HG03442 (cell line): ENCODE measurements around the gene SLC22A4.

Experiments
- ATAC-seq: cut with Tn5 transposase; IDR thresholded peaks from one replicate; pipeline ENCODE4 v1.9.1; 2021; ENCODE audit warnings: mild to moderate bottlenecking, moderate library complexity; ENCODE audit not compliant: unreplicated experiment

SLC22A4 gene

DNA sequence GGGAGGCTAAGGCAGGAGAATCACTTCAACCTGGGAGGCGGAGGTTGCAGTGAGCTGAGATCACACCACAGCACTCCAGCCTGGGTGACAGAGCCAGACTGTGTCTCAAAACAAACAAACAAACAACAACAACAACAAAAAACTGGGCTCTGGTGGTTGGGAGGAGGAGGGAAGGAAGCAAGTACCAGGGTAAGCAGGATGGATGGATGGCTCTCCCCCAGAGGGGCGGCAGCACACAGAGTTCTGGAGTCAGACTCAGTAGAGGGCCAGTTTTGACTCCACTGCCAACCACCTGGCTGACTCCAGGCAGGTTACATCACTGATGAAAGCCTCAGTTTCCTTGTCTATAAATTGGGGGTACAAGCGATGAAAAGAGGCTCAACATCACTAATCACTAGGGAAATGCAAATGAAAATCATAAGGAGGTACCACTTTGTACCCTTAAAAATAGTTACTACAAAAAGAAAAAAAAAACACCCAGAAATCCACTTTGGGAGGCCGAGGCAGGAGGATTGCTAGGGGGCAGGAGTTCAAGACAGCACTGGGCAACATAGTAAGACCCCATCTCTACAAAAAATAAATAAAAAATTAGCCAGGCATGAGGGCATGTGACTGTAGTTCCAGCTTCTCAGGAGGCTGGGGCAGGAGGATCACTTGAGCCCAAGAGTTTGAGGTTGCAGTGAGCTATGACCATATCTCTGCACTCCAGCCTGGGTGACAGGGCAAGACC, 3.2 kb downstream of the SLC22A4 start:
- ATAC-seq = no peak

DNA sequence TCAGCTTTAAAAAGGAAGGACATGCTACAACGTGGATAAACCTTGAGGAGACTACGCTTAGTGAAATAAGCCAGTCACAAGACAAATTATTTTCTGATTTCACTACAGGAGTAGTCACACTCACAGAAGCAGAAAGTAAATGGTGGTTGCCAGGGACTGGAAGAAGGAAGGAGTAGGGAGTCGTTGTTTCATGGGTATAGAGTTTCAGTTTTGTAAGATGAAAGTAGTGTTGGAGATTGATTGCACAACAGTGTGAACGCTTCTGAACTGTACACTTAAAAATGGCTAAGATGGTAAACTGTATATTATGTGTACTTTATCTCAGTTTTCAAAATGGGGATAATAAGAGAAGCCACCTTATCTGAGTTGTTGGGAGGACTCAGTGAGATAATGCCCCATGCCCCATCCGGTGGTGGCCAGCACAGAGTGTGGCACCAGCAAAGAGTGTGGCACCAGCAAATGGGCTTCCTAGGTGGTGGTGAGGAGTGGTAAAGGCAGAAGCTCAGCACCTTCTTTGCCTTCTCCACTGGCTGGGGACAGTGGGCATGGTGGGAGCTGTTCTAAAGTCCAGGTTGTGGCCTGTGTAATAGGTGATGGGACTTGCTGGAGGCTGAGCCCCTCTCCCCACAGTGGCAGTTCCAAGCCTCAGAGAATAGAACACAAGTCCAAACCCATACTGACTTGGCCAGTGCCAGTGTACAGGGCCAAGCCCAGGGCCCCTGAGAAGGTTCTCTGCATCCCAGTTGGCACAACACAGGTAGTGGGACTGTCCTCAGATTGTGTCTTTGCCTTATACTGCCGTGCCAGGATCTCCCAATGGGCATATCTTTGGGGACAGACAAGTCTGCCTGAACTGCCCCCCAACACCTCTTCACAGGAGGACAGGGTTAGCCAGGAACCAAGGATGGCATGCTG, 4.4 kb downstream of the SLC22A4 start:
- no peak for ATAC-seq

DNA sequence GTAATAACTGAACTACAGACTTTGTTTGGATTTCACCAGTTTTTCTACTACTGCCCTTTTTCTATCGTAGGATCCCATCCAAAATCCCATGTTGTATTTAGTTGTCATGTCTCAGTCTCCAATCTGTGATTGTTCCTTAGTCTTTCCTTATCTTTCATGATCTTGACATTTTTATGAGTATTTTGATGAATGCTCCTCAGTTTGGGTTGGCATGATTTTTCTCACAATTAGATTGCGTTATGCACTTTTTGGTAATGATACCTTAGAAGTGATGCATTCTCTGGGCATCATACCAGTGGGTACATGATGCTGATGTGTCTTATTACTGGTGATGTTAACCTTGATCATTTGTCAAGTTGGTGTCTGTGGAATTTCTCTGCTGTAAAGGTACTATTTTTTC, 5.7 kb downstream of the SLC22A4 start:
- ATAC-seq = no peak

DNA sequence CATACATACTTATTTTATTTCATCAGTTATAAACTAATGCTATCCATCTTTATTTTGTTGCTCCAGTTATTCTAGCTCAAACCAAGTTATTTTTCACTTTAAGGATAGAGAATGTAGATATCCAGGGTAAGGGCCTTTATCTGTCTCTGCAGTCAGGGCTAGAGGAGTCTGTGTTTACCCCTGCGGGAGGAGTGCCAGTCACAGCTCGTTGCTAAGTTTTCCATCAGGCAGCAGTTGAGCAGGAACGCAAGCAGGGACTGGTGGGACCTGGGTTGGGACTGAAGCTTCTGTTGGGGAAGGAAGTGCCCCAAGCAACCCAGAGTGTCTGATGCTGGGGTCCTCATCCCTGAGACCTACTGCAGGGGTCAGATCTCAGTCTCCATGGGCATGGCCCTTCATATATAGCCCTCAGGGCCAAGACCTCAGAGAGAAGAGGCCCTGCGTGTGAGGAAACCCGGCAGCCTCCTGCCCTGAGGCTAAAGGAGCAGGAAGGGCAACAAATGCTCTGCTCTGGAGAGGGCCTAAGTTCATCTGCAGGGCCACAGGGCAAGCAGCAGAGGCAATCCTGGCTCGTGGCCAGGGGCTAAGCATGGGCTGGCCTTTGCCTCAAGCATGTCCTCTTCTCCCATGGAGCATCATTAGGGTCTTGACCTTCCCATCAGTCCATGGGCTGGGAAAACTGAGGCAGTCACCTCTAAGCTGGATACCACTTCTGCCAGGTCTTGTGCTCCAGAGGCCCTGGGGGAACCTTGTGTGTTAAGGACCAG, 6.6 kb downstream of the SLC22A4 start:
- no peak for ATAC-seq

DNA sequence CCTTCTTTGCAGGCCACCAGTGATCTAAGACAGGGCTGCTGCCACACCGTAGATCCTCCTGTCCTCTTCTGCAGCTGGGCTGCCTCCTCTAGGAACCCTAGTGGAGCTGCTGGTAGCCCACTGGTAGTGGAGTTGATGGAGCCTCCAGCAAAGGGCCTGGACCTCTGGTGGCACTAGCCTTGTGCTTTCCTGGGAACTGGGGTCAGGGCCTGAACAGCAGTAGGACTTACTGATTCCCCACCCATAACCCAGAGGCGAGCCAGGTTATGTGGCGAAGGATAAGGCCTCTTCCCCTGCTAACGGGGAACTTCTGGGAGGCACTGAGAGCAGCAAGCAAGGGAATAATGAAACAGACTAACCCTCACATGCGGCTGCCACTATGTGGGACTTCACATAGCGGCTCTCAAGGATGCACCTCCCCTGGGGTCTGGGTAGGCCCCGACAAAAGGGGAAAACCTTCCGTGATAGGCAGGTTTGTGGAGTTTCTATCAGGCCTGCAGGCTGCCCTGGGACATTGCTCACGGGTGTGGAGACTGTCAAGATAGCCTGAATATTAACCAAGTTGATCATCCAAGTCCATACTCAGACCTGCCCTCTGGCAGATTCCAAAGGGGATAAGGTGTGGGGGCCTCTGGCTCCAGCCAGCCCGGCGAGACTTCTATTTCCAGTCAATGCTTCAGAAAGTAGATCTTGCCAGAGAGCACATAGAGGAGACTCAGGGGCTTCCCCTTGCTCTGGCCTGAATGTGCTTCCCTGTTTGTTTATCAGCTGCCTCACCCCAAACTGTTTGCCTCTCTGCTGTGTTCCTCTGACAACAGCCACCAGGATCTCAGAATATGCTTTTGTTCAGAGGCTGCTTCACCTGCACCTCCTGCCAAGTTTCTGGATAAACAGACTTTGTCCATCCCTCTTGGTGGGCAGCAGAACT, 7.4 kb downstream of the SLC22A4 start:
- no peak for ATAC-seq

DNA sequence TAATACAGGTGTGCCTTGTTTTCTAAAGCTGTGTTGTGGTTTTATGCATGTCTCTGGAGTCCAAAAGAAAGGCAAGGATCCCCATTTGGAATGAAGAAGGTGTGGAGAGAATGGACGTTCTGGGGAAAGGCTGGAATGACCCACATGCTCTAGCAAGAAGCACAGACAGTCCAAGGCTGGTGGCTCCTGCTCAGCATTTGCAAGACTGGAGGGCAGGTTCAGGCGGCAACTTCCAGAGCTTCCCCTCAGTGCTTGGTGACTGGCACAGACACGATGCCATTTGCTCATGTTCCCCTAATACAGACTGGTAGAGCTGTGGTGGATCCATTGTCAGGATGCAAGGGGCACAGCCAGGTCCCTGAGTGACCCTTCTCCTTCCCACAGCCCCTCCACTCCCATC, 8.2 kb downstream of the SLC22A4 start:
- no peak for ATAC-seq

DNA sequence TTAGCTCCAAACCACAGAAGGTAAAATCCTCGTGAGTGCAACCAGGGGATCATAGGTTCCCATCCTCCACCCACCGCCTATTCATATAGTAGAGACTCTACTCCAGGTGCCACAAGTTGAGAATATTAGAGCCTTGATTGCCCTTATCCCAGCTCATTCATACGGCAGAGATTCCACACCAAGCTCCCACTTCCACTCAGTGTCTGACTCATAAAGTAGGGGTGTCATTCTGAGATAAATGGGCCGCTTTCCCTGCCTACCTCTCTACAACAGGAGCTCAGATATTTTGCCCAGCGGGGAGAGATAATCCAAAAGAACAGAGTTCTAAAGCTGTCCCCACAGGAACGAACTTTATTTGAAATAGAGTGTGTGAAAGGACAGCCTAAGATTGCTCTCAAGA, 9.4 kb downstream of the SLC22A4 start:
- no peak for ATAC-seq

DNA sequence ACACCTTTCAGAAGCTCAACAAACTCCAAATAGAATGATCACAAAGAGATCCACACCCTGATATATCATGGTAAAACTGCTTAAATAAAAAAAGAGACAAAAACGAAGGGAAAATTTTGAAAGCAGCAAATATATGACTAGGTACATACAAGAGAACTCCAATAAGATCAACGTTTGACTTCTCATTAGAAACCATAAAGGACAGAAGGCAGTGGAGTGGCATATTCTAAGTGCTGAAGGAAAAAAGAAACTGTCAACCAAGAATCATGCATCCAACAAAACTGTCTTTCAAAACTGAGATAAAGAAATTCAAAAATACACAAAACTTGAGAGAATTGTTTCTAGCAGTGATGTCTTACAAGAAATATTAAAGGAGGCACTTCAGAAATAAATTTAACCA, 11.2 kb downstream of the SLC22A4 start:
- no peak for ATAC-seq

DNA sequence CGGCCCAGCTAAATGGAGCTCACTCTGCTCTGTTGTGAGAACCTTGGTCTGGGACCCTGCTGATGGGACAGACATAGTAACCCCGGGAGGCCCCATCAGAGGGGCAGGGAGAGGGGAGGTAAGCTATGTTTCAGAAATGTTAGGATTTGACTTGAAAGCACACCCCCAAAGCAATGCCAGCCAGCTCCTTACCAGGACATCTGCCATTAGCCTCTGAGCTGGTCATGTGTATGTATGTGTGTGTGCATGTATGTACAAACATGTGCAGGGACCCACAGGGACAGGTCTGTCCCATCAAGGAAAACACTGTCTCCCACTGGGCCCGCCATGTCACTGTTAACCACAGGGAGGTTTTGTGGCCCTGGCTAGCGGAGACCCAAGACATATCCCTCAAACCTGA, 14.5 kb downstream of the SLC22A4 start:
- ATAC-seq = no peak

DNA sequence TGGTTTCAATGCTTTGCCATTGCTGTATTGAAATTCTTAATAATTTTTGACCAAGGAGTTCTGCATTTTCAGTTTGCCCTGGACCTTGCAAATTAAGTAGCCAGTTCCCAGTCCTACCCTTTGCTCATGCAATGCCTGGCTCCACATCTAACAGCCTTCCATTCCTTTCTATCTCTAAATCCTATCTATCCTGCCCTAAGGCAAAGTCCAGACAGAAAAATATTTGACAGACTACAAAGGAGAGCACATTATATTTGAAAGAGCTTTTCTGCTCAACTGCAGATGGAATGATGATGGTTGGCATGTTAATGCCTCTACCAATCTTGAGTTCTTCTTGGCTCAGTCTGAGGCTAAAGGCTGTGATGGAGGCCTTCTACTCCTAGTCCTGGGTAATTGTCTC, 15.5 kb downstream of the SLC22A4 start:
- ATAC-seq = no peak

DNA sequence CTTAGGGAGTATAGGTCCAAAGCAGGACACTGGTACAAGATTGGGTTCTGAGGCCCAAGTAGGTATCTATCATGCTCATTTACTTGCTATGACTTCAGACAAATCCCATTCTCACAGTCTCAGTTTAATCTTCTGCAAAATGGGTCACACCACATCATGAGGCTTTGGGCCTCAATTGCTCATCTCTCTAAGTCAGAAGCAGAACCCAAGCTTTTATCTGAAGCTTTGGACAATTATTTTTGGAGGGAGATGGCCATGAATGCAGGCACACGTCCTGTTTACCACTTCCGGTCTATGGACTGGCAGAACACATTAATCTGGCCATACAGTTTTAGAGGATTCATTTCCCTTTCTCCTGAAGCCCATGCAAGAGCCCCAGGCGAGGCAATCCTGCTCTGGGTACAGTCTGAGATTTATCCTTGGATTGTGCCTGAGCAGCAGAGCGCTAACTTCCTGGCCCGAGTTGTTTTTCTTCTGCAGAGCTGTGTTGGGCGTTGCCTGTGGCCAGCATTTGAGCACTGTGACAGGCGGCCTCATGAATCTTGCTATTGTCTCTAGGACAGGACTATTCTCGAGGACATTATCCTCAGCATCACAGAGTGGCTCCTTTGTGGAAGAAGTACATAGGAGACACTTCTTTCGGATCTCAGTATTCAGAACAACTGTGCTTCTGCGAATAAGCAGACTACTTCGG, 16.1 kb downstream of the SLC22A4 start:
- no peak for ATAC-seq

DNA sequence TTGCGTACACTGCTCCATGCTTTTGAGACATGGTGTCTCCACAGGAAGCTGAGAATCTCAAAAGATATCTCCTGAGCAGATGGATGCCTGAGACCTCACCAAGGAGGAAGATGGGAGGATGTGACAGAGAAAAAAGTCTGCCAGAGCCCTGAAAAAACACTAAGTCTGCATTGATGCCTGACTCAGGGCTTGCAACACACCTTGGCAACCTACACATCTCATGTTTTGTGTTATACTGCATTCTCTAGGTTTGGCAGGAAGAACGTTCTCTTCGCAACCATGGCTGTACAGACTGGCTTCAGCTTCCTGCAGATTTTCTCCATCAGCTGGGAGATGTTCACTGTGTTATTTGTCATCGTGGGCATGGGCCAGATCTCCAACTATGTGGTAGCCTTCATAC, 19.2 kb downstream of the SLC22A4 start:
- no peak for ATAC-seq

DNA sequence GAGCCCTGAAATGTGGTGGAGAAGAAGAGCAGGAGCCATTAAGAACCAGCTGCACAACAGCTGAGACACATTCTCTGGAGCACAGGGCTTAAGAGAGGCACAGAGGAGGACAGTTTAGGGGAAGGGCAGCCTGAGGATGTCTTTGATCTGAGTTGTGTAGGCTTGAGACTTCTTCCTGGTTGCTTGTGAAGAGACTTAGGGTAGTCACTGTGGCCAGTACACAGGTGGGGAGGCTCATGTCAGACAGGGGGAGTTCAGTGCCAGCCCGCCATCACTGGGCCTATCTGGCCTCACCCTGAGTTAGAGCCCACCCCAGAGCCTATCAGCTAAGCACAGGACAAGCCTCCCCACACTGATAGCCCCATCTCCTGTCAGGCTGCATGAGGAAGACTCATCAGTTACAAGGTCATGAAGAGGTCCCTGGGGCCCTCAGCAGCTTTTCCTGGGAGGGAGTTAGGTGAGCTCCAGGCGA, 19.8 kb downstream of the SLC22A4 start:
- no peak for ATAC-seq

DNA sequence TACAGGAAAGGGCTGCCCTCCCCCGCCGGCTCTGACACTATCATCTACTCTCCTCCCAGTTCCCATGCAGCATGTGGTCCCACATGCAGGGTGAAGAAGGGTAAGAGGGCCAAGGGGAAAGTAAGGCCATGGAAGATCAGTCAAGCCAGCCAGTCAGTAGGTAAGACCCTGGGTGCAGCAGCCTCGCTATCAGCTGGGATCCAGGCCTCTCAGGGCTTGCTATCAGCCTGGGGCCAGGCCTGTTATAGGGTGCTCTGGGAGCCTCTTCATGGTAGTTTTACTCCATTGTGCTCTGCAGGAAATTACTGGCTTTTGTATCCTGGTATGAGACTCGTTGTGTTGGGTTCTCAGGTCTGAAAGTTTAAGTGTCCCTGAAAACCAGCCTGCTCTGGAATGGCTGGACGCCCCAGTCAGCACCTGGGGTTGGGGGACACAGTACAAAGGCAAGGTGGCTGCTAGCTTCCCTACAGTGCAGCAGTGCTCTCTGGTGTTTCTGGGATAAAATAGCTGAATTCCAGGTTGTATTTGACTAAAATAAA, 21.4 kb downstream of the SLC22A4 start:
- ATAC-seq = no peak

DNA sequence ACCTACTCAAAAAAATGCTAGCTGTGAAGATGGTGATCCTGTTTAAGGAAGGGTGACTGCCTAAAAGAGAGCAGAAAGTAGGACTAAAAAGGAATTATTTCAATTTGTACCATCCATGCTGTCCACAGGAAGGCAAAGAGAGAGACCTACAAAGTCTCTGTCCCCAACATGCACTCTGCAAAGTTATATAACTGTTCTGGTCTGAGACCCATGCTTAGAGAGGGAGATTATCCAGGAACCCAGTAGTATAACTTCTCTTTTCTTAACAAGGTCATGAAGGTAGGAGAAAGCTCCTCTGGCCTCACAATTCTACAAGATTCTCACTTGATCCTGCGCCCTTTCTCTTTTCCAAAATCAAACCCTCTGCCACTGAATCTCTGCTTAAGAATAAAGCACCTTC, 25.8 kb downstream of the SLC22A4 start:
- no peak for ATAC-seq

DNA sequence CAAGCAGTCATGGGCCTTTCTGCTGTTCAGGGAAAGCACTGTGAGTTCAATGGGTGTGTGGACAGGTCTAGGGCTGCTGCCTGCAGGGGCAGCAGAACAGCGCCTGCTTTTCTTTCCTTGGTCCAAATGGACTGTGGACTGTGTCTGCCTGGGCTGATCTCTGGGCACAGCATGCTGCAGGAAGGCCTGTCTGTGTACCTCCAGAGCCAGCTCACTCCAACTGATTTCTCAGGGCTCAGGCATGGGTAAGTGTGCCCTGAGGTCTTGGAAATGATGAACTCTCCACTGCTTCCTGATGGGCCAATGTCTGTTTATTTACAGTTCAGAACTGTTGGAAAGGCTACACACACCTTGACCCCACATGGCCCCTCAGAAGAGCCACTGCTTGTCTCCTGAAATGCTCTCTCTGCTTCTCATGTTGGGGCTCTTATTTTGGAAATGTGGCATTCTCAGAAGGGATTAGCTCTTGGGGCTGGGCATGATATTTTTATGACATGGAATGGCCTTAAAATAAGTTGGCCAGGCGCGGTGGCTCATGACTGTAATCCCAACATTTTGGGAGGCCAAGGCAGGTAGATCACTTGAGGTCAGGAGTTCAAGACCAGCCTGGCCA, 27.0 kb downstream of the SLC22A4 start:
- ATAC-seq = no peak

DNA sequence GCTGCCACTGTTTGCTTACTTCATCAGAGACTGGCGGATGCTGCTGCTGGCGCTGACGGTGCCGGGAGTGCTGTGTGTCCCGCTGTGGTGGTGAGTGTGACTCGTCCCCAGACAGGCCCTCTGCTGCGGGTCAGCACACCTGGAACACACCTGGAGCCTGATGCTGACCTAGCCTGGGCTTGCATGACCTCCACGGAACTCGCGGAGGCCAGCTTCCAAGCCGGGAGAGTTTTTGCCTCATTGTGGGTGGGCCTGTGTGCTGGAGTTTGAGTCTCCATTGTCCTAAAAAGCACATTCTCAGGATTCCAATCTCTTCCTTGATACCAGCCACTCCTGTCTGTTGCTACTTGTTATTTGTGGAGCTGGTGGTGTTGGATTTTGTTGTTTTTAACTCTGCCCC, 28.1 kb downstream of the SLC22A4 start:
- ATAC-seq = no peak

DNA sequence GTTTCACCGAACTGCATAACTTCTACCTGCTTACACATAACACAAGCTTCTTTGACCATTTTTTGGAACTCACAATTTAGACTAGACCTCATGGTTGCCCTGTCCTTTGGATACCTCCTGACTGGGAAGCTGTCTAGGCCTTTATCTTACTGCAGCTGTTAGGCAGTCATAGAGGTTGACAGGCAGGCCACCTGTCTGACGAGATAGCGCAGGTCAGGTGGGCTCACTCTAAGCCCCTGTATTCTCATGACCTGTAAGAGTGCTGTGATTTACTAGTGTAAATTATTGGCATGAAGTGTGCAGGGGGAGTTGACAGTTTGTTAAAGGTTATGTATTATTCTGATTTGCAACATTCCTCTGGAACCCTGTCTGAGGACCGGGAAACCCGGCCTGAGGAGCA, 29.0 kb downstream of the SLC22A4 start:
- ATAC-seq = no peak

DNA sequence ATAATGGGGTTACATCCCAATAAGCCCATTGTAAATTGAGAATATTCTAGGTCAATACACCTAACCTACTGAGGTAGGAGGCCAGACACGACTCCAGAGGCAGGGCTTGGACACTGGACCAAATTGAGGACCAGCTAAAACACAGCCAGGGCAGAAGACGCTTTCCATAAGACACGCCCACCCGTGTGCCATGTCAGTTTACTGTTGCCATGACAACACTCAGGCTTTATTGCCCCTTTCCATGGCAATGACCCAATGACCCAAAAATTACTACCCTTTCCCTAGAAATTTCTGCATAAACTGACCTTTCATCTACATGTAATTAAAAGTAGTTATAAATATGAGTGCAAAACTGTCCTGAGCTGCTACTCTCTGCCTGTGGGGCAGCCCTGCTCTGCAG, 31.5 kb downstream of the SLC22A4 start:
- ATAC-seq = no peak
